Psoas muscle (tissue), 8 donors: ENCODE measurements around the gene TOR4A. TPM values are rescaled to one million over a fixed set of nuclear protein-coding genes. Genes with fewer than 3 reads are reported as not detected.

Experiments
- ATAC-seq, 4 donors: fragments of 200-7000 bp; cut with Tn5 transposase; one replicate each; pipeline ENCODE4 v1.9.1; 2020; ENCODE audit warnings: moderate library complexity in 3 of 4, mild to moderate bottlenecking in 2 of 4
- DNase-seq, 2 donors: peaks; one replicate each; pipeline ENCODE4 v3.0.0-alpha.2; 2020
- H3K27ac ChIP-seq: fragments of 200-600 bp; one replicate; pipeline ENCODE4 v1.8.0; 2022
- H3K27me3 ChIP-seq, 3 donors: fragments of 200-600 bp in 1 of 3; one replicate each; pipeline versions ENCODE4 v1.6.1 to v1.8.0; 2013 to 2022; ENCODE audit warnings: low read length in 2 of 3, mild to moderate bottlenecking in 2 of 3, moderate library complexity in 1 of 3; ENCODE audit not compliant: insufficient read depth in 3 of 3
- H3K36me3 ChIP-seq, 2 donors: fragments of 200-600 bp in 1 of 2; one replicate each; pipeline versions ENCODE4 v1.6.1 to v1.8.0; 2013 to 2022; ENCODE audit warnings: low read depth in 1 of 2, mild to moderate bottlenecking in 1 of 2, moderate library complexity in 1 of 2; ENCODE audit not compliant: insufficient read depth in 1 of 2
- H3K4me1 ChIP-seq: fragments of 200-600 bp; one replicate; pipeline ENCODE4 v1.8.0; 2022
- H3K4me3 ChIP-seq: fragments of 200-600 bp; one replicate; pipeline ENCODE4 v1.8.0; 2022; ENCODE audit warnings: mild to moderate bottlenecking
- H3K9me3 ChIP-seq: fragments of 200-600 bp; one replicate; pipeline ENCODE4 v1.8.0; 2022
- CTCF ChIP-seq: fragments of 200-600 bp; IDR thresholded peaks from one replicate; pipeline ENCODE4 v1.8.0; 2022; ENCODE audit warnings: antibody characterized with exemption
- WGBS, 3 donors: extraction: QIAGEN DNeasy Blood & Tissue Kit; methylation state at CpG; one replicate each; pipeline versions ENCODE4 v1.1.6 to v1.1.7; 2013; 5-methylcytosine and 5-hydroxymethylcytosine counted together
- intact Hi-C, 2 donors: fragments of 100-400 bp; cut with DNase I; formaldehyde crosslinking; loops; one replicate each; pipeline versions ENCODE4 v1.11.0 to v1.14.2; 2022
- polyA plus RNA-seq, 3 donors: library from polyadenylated mRNA; stranded (reverse); fragments of 200-250 nt; gene quantifications; one replicate each; pipeline ENCODE4 v1.2.3, GENCODE V29; 2013
- total RNA-seq, 4 donors: library from RNA; stranded (reverse); fragmentation: NEBNext Ultra II Directional in 2 of 4; extraction: Animal tissue kit (Norgen Biotek cat#: 25700) in 2 of 4; gene quantifications; one replicate each; pipeline versions ENCODE4 v1.2.1 to v1.2.4, GENCODE V29; 2021 to 2023
- donor health status: healthy with polysubstance abuse.
- donor health status: DM: no; HTN: no; CAD: no; lungs with moderate emphysema.
- donor health status: Bipolar disorder and iron deficiency.
- donor health status: healthy.
- donor health status: DM: yes; HTN: yes; CAD: no.
- donor health status: DM: no; HTN: no; CAD: no.
- donor health status: DM: no; HTN: no; CAD: no.
- donor health status: DM: yes; HTN: yes; CAD: no.

The TOR4A gene
- total and polyA plus RNA-seq, 7 donors: 0.77 to 2.3 (median 2.1) TPM

DNA sequence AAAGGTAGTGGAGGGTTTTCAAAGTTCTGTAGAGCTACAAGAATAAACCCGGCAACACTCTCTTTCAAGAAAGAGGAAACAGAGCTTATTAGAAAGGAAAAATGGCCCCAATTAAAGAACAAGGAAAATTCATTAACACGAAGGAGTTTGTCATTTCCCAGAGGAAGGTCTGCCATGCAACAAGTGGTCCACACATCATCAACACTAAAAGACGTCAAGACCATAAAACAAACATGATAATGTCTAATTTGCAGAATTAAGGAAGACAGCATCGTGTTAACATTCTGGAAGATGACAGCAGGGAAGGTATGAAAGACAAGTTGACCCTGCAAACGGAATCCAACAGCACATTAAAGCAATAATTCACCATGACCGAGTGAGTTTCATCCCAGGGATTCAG, 53.2 kb downstream of the TOR4A start:
- Histone ChIP-seq H3K4me3 (no peak overlapping the region), H3K27ac (no peak overlapping the region), H3K27me3 (no peaks in the 10 kb centered on the region), H3K9me3 (no peaks in the 10 kb centered on the region), H3K4me1 (no peaks in the 10 kb centered on the region), H3K36me3 (no peaks in the 10 kb centered on the region)
- TF ChIP-seq CTCF: no peak
- intact Hi-C loops: no loop called here
- 72 to 74% (median 74%) methylated on average over 6 of the region's 6 CpGs for WGBS, 3 donors
- ATAC-seq (no peak), DNase-seq (no peak)

DNA sequence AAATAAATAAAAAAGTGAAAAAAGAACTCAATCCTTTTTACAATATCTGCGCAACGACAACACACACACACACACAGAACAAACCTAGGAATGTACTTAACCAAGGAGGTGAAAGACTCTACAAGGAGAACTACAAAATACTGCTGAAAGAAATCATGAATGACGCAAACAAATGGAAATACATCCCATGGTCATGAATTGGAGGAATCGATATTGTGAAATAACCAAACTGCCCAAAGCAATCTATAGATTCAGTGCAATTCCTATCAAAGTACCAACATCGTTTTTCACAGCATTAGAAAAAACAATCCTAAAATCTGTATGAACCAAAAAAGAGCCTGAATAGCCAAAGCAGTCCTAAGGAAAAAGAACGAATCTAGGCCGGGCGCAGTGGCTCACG, 54.4 kb downstream of the TOR4A start:
- no peaks in the 10 kb centered on the region for H3K36me3 ChIP-seq
- H3K9me3 ChIP-seq: peaks cover 3% of the 10 kb centered on the region
- no peak overlapping the region for H3K4me3 ChIP-seq
- no peak for TF ChIP-seq CTCF
- intact Hi-C loops: no loop called here
- no peaks in the 10 kb centered on the region for H3K27me3 ChIP-seq
- DNase-seq (no peak), ATAC-seq (no peak)
- no peaks in the 10 kb centered on the region for H3K4me1 ChIP-seq
- 91 to 94% (median 94%) methylated on average over 9 of the region's 9 CpGs for WGBS, 3 donors
- H3K27ac ChIP-seq: no peak overlapping the region

Other genes starting within 250 kb of the TOR4A start
- gene ABCA2, start 249.5 kb upstream of the TOR4A start, total RNA-seq: 10 to 100 TPM; 12.2 to 23.5 (median 18.3) TPM
- gene ABCA2, start 249.5 kb upstream of the TOR4A start, polyA plus RNA-seq: 10 to 100 TPM in 1 of 3 donors, 1 to 10 TPM in 2; 6.9 to 11.1 (median 8.5) TPM
- under 1 TPM in 1 of 4 donors, not detected in 3; 0.08 TPM for gene FUT7, start 245.6 kb upstream of the TOR4A start, total RNA-seq
- under 1 TPM in 2 of 3 donors, not detected in 1; 0.01 to 0.06 TPM for gene FUT7, start 245.6 kb upstream of the TOR4A start, polyA plus RNA-seq
- 10 to 100 TPM; 17.3 to 32.1 (median 22.6) TPM for gene NPDC1, start 231.5 kb upstream of the TOR4A start, total RNA-seq
- gene NPDC1, start 231.5 kb upstream of the TOR4A start, polyA plus RNA-seq: 10 to 100 TPM; 14.8 to 23.2 (median 17.6) TPM
- gene ENTPD2, start 223.7 kb upstream of the TOR4A start, total RNA-seq: 1 to 10 TPM in 2 of 4 donors, under 1 TPM in 2; 0.59 to 1.4 (median 0.95) TPM
- under 1 TPM; 0.17 to 0.29 (median 0.28) TPM for gene ENTPD2, start 223.7 kb upstream of the TOR4A start, polyA plus RNA-seq
- gene SAPCD2, start 207.2 kb upstream of the TOR4A start, total RNA-seq: under 1 TPM; 0.10 to 0.15 (median 0.12) TPM
- gene SAPCD2, start 207.2 kb upstream of the TOR4A start, polyA plus RNA-seq: under 1 TPM in 2 of 3 donors, not detected in 1; 0.18 to 0.22 TPM
- gene UAP1L1, start 200.2 kb upstream of the TOR4A start, total RNA-seq: 1 to 10 TPM; 1.8 to 4.5 (median 3.0) TPM
- 1 to 10 TPM; 1.5 to 2.4 (median 1.7) TPM for gene UAP1L1, start 200.2 kb upstream of the TOR4A start, polyA plus RNA-seq
- gene MAN1B1, start 190.7 kb upstream of the TOR4A start, total RNA-seq: 10 to 100 TPM; 13.5 to 18.1 (median 14.4) TPM
- gene MAN1B1, start 190.7 kb upstream of the TOR4A start, polyA plus RNA-seq: 10 to 100 TPM; 13.1 to 24.4 (median 21.8) TPM
- 10 to 100 TPM; 43.2 to 75.3 (median 67.5) TPM for gene DPP7, start 163.0 kb upstream of the TOR4A start, total RNA-seq
- 10 to 100 TPM; 34.8 to 67.7 (median 61.3) TPM for gene DPP7, start 163.0 kb upstream of the TOR4A start, polyA plus RNA-seq
- not detected for gene GRIN1, start 138.6 kb upstream of the TOR4A start, total RNA-seq
- gene GRIN1, start 138.6 kb upstream of the TOR4A start, polyA plus RNA-seq: under 1 TPM in 1 of 3 donors, not detected in 2; 0.06 TPM
- gene LRRC26, start 107.7 kb upstream of the TOR4A start, total RNA-seq: not detected
- gene LRRC26, start 107.7 kb upstream of the TOR4A start, polyA plus RNA-seq: not detected
- gene TMEM210, start 105.7 kb upstream of the TOR4A start, total RNA-seq: not detected
- gene TMEM210, start 105.7 kb upstream of the TOR4A start, polyA plus RNA-seq: not detected
- 10 to 100 TPM; 20.5 to 32.1 (median 24.3) TPM for gene ANAPC2, start 89.2 kb upstream of the TOR4A start, total RNA-seq
- gene ANAPC2, start 89.2 kb upstream of the TOR4A start, polyA plus RNA-seq: 10 to 100 TPM; 13.0 to 22.6 (median 21.6) TPM
- 10 to 100 TPM; 51.5 to 65.4 (median 54.4) TPM for gene SSNA1, start 89.0 kb upstream of the TOR4A start, total RNA-seq
- gene SSNA1, start 89.0 kb upstream of the TOR4A start, polyA plus RNA-seq: 100 to 1,000 TPM; 101 to 176 (median 142) TPM
- gene TPRN, start 77.0 kb upstream of the TOR4A start, total RNA-seq: 10 to 100 TPM in 2 of 4 donors, 1 to 10 TPM in 2; 8.0 to 11.3 (median 9.8) TPM
- 10 to 100 TPM in 1 of 3 donors, 1 to 10 TPM in 2; 3.6 to 11.1 (median 6.7) TPM for gene TPRN, start 77.0 kb upstream of the TOR4A start, polyA plus RNA-seq
- 10 to 100 TPM; 31.2 to 40.1 (median 36.0) TPM for gene TMEM203, start 72.1 kb upstream of the TOR4A start, total RNA-seq
- gene TMEM203, start 72.1 kb upstream of the TOR4A start, polyA plus RNA-seq: 10 to 100 TPM; 30.6 to 71.6 (median 47.7) TPM
- gene NDOR1, start 72.0 kb upstream of the TOR4A start, total RNA-seq: 1 to 10 TPM; 2.2 to 4.4 (median 3.7) TPM
- 1 to 10 TPM; 1.5 to 6.3 (median 6.2) TPM for gene NDOR1, start 72.0 kb upstream of the TOR4A start, polyA plus RNA-seq
- gene RNF208, start 55.5 kb upstream of the TOR4A start, total RNA-seq: 10 to 100 TPM in 1 of 4 donors, 1 to 10 TPM in 3; 4.8 to 12.8 (median 8.1) TPM
- gene RNF208, start 55.5 kb upstream of the TOR4A start, polyA plus RNA-seq: 1 to 10 TPM; 5.9 to 6.4 (median 6.1) TPM
- gene CYSRT1, start 52.6 kb upstream of the TOR4A start, total RNA-seq: under 1 TPM in 3 of 4 donors, not detected in 1; 0.18 to 0.77 (median 0.32) TPM
- 1 to 10 TPM in 1 of 3 donors, under 1 TPM in 2; 0.08 to 1.1 (median 0.11) TPM for gene CYSRT1, start 52.6 kb upstream of the TOR4A start, polyA plus RNA-seq
- gene RNF224, start 50.2 kb upstream of the TOR4A start, total RNA-seq: not detected
- gene RNF224, start 50.2 kb upstream of the TOR4A start, polyA plus RNA-seq: under 1 TPM in 1 of 3 donors, not detected in 2; 0.01 TPM
- not detected for gene SLC34A3, start 46.8 kb upstream of the TOR4A start, total RNA-seq
- gene SLC34A3, start 46.8 kb upstream of the TOR4A start, polyA plus RNA-seq: not detected
- gene TUBB4B, start 36.4 kb upstream of the TOR4A start, total RNA-seq: 100 to 1,000 TPM; 111 to 273 (median 230) TPM
- gene TUBB4B, start 36.4 kb upstream of the TOR4A start, polyA plus RNA-seq: 100 to 1,000 TPM; 350 to 838 (median 389) TPM
- not detected for gene STPG3, start 26.4 kb upstream of the TOR4A start, total RNA-seq
- gene STPG3, start 26.4 kb upstream of the TOR4A start, polyA plus RNA-seq: under 1 TPM in 1 of 3 donors, not detected in 2; 0.08 TPM
- 10 to 100 TPM; 39.1 to 53.7 (median 42.8) TPM for gene NELFB, start 22.4 kb upstream of the TOR4A start, total RNA-seq
- 10 to 100 TPM; 43.2 to 74.3 (median 58.5) TPM for gene NELFB, start 22.4 kb upstream of the TOR4A start, polyA plus RNA-seq
- gene NRARP, start 24.5 kb downstream of the TOR4A start, total RNA-seq: 1 to 10 TPM; 3.5 to 7.5 (median 5.3) TPM
- 1 to 10 TPM in 1 of 3 donors, under 1 TPM in 2; 0.73 to 1.4 (median 0.91) TPM for gene NRARP, start 24.5 kb downstream of the TOR4A start, polyA plus RNA-seq
- gene EXD3, start 145.4 kb downstream of the TOR4A start, total RNA-seq: 10 to 100 TPM in 2 of 4 donors, 1 to 10 TPM in 2; 6.7 to 11.2 (median 9.7) TPM
- 1 to 10 TPM; 5.7 to 9.9 (median 7.2) TPM for gene EXD3, start 145.4 kb downstream of the TOR4A start, polyA plus RNA-seq
- 1 to 10 TPM in 3 of 4 donors, under 1 TPM in 1; 0.62 to 5.1 (median 2.5) TPM for gene NOXA1, start 145.7 kb downstream of the TOR4A start, total RNA-seq
- gene NOXA1, start 145.7 kb downstream of the TOR4A start, polyA plus RNA-seq: 1 to 10 TPM in 1 of 3 donors, under 1 TPM in 2; 0.43 to 1.0 (median 0.83) TPM
- gene ENTPD8, start 163.6 kb downstream of the TOR4A start, total RNA-seq: not detected
- gene ENTPD8, start 163.6 kb downstream of the TOR4A start, polyA plus RNA-seq: under 1 TPM in 1 of 3 donors, not detected in 2; 0.01 TPM
- 10 to 100 TPM in 1 of 4 donors, 1 to 10 TPM in 3; 4.8 to 11.2 (median 6.4) TPM for gene NSMF, start 181.6 kb downstream of the TOR4A start, total RNA-seq
- gene NSMF, start 181.6 kb downstream of the TOR4A start, polyA plus RNA-seq: 10 to 100 TPM in 1 of 3 donors, 1 to 10 TPM in 2; 4.9 to 11.0 (median 5.7) TPM